BE2C (cell line): ENCODE results near the gene WDR4.
"Not testable (repeated sequence)": the region's sequence is repeated elsewhere in the genome, so short reads cannot be mapped to it uniquely, and the experiment has no call there.

Experiments used
- DNase-seq: peaks from one replicate; pipeline ENCODE4 v3.0.0-alpha.2; 2020
- H3K27me3 ChIP-seq: fragments of 250-450 bp; sonication (Bioruptor Pico); 2 replicates; pipeline ENCODE4 v1.5.1; 2020; ENCODE audit warnings: mild to moderate bottlenecking
- H3K36me3 ChIP-seq: fragments of 250-450 bp; sonication (Bioruptor Pico); 2 replicates; pipeline ENCODE4 v1.5.1; 2020; ENCODE audit warnings: mild to moderate bottlenecking
- H3K4me1 ChIP-seq: fragments of 250-450 bp; sonication (Bioruptor Pico); 2 replicates; pipeline ENCODE4 v1.5.1; 2020
- H3K4me3 ChIP-seq: 2 replicates; pipeline ENCODE4 v1.5.1; 2011; ENCODE audit warnings: low read depth, low read length
- H3K9me3 ChIP-seq: fragments of 250-450 bp; sonication (Bioruptor Pico); 2 replicates; pipeline ENCODE4 v1.5.1; 2020
- TF ChIP-seq, protein P1 (sequence below): IDR thresholded peaks from 2 replicates; pipeline ENCODE4 v1.5.1; 2012; ENCODE audit warnings: mild to moderate bottlenecking, low read depth, low read length

Gene WDR4

DNA sequence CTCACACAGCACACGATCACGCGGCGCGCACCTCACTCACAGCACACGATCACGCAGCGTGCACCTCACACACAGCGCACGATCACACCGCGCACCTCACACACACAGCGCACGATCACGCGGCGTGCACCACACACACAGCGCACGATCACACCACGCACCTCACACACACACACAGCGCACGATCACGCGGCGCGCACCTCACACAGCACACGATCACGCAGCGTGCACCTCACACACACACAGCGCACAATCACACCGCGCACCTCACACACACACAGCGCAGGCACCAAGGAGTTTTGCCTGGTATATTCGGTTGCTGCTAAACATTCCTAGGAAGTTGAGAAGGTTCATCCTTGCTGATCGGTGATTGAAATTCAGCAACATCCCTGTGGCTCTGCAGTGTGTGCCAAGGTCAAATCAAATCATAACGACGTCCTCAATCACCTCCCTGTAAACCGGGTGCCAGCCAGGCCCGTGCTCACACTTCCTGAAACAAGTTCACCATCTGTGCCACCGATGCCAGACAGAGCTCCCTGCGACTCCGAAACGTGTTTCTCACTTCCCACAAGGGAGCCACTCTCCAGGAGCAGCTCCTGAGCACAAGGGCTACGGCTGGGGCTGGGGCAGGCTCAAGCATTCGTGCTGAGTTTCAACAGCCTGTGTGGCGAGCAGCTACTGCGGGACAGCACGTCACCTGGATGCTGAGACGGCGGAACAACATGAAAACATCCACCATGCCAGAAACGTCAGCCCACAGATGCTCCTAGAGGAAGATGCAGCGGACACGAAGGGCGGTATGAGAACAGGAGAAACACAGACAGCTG lies 30.2 kb downstream of the WDR4 start:
- DNase-seq = no peak
- TF ChIP-seq, protein P1, sequence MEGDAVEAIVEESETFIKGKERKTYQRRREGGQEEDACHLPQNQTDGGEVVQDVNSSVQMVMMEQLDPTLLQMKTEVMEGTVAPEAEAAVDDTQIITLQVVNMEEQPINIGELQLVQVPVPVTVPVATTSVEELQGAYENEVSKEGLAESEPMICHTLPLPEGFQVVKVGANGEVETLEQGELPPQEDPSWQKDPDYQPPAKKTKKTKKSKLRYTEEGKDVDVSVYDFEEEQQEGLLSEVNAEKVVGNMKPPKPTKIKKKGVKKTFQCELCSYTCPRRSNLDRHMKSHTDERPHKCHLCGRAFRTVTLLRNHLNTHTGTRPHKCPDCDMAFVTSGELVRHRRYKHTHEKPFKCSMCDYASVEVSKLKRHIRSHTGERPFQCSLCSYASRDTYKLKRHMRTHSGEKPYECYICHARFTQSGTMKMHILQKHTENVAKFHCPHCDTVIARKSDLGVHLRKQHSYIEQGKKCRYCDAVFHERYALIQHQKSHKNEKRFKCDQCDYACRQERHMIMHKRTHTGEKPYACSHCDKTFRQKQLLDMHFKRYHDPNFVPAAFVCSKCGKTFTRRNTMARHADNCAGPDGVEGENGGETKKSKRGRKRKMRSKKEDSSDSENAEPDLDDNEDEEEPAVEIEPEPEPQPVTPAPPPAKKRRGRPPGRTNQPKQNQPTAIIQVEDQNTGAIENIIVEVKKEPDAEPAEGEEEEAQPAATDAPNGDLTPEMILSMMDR = no peak
- no peak overlapping the region for H3K4me3 ChIP-seq
- H3K9me3 ChIP-seq = no peaks in the 10 kb centered on the region
- peaks cover 87% of the 10 kb centered on the region for H3K36me3 ChIP-seq
- H3K27me3 ChIP-seq = no peaks in the 10 kb centered on the region
- no peaks in the 10 kb centered on the region; the same call in 1 of the 2 replicates for H3K4me1 ChIP-seq

DNA sequence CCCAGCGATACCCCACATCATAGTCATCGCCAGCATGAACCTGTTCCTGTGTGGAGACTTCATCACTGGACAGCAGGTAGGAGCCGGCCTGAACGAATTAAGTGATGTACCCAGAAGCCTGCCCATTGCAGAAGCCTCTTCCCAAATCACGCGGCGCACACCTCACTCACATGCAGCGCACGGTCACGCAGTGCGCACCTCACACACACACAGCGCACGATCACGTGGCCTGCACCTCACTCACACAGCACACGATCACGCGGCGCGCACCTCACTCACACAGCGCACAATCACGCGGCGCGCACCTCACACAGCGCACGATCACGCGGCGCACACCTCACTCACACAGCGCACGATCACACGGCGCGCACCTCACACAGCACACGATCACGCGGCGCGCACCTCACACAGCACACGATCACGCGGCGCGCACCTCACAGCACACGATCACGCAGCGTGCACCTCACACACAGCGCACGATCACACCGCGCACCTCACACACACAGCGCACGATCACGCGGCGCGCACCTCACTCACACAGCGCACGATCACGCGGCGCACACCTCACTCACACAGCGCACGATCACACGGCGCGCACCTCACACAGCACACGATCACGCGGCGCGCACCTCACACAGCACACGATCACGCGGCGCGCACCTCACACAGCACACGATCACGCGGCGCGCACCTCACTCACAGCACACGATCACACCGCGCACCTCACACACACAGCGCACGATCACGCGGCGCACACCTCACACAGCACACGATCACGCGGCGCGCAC lies 31.0 kb downstream of the WDR4 start:
- DNase-seq, H3K27me3 ChIP-seq, H3K4me1 ChIP-seq, H3K4me3 ChIP-seq, H3K9me3 ChIP-seq: not testable (repeated sequence)
- peaks cover 86% of the 10 kb centered on the region for H3K36me3 ChIP-seq

DNA sequence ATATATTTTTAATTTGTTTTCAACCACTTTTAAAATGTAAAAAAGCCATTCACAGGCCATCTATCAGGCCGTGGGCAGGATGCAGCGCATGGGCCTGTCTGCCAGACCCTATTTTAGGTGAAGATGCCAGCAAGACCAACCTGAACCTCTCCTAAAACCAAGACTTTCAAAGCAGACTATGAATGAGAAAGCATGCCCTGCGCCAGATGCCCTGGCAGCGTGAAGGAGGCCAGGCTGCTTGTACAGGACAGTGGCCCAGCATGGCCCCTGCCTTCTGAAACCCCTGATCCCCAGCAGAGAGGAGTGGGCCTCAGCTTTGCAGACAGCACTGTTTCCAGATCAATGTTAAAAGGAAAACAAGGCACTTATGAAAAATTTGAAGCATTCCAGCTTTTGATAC lies 31.6 kb downstream of the WDR4 start:
- Histone ChIP-seq H3K9me3 (no peaks in the 10 kb centered on the region), H3K36me3 (peaks cover 85% of the 10 kb centered on the region)

GRCh38 chr21:42847051-42847707 lies 32.2 kb downstream of the WDR4 start:
- Histone ChIP-seq H3K9me3 (no peaks in the 10 kb centered on the region), H3K27me3 (no peaks in the 10 kb centered on the region), H3K36me3 (peaks cover 85% of the 10 kb centered on the region), H3K4me1 (no peaks in the 10 kb centered on the region; the same call in 1 of the 2 replicates), H3K4me3 (no peak overlapping the region)
- DNase-seq = peak; percentile 10
- TF ChIP-seq, protein P1 = no peak

More for the DNA sequence above, 31.6 kb downstream of the WDR4 start:
- Histone ChIP-seq H3K4me1 (no peaks in the 10 kb centered on the region; the same call in 1 of the 2 replicates), H3K27me3 (no peaks in the 10 kb centered on the region), H3K4me3 (no peak overlapping the region)
- TF ChIP-seq, protein P1 = no peak
- DNase-seq = peak; percentile 1

- no peaks in the 10 kb centered on the region for H3K27me3 ChIP-seq
- H3K4me1 ChIP-seq = no peaks in the 10 kb centered on the region; the same call in 1 of the 2 replicates
- TF ChIP-seq, protein P1 = no peak
- no peaks in the 10 kb centered on the region for H3K9me3 ChIP-seq
- peak; percentile 2 for DNase-seq
- no peak overlapping the region for H3K4me3 ChIP-seq
- peaks cover 82% of the 10 kb centered on the region for H3K36me3 ChIP-seq
Observed at GRCh38 chr21:42846221-42846620, 33.1 kb downstream of the WDR4 start.

DNA sequence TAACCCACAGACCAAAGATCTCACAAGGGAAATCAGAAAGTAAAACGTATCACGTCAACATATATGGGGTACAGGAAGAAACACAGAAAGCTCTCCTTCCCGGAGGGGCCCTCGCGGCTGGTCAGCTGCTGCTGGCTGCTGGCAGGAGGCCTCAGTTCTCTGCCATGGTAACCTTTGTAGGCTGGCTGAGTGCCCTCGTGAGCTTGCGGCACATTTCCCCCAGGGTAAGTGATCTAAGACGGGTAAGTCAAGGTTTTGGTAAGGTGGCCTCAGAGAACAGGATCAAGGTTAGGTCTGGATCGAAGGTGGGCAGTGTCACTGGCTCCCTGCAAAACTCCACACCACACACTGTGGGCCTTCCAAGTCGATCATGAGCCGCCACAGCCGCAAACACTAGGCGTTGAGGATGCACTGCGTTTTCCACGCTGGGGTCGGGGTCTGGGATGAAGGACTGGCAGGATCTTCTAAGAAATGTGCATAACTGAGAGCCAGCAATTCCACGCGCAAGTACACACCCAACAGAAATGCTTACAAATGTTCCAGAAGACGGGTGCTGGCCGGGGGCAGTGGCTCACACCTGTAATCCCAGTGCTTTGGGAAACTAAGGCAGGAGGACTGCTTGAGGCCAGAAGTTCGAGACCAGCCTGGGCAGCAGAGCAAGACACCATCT lies 33.9 kb downstream of the WDR4 start:
- DNase-seq = peak; percentile 5
- no peaks in the 10 kb centered on the region for H3K9me3 ChIP-seq
- no peak overlapping the region for H3K4me3 ChIP-seq
- peaks cover 82% of the 10 kb centered on the region for H3K36me3 ChIP-seq
- H3K27me3 ChIP-seq = no peaks in the 10 kb centered on the region
- no peaks in the 10 kb centered on the region; the same call in 1 of the 2 replicates for H3K4me1 ChIP-seq
- TF ChIP-seq, protein P1 = no peak
